WERI-Rb-1 (cell line): ENCODE results near the gene SEMA3D.

Experiments used
- DNase-seq: peaks from one replicate; pipeline ENCODE4 v3.0.0-alpha.2; 2020
- H3K27ac ChIP-seq: fragments of 250-450 bp; sonication (Bioruptor Pico); 2 replicates; pipeline ENCODE4 v1.5.1; 2020; ENCODE audit warnings: mild to moderate bottlenecking, moderate library complexity
- H3K27me3 ChIP-seq: fragments of 250-450 bp; sonication (Bioruptor Pico); 2 replicates; pipeline ENCODE4 v1.5.1; 2021; ENCODE audit warnings: mild to moderate bottlenecking, low read depth, moderate library complexity; ENCODE audit not compliant: insufficient read depth, severe bottlenecking
- H3K36me3 ChIP-seq: fragments of 250-450 bp; sonication (Bioruptor Pico); 2 replicates; pipeline ENCODE4 v1.5.1; 2020; ENCODE audit warnings: mild to moderate bottlenecking, moderate library complexity
- H3K4me3 ChIP-seq: 2 replicates; pipeline ENCODE4 v1.5.1; 2011; ENCODE audit warnings: low read depth, mild to moderate bottlenecking, control low read depth, low read length
- H3K9me3 ChIP-seq: fragments of 250-450 bp; sonication (Bioruptor Pico); 2 replicates; pipeline ENCODE4 v1.5.1; 2021; ENCODE audit warnings: mild to moderate bottlenecking, moderate library complexity; ENCODE audit not compliant: severe bottlenecking
- CTCF ChIP-seq: IDR thresholded peaks from 2 replicates; pipeline ENCODE4 v1.5.1; 2011; ENCODE audit warnings: low read depth, mild to moderate bottlenecking, control low read depth, inconsistent platforms, low read length

The SEMA3D gene

GRCh38 chr7:85201209-85201608, 14.4 kb upstream of the SEMA3D start:
- Histone ChIP-seq H3K9me3 (no peaks in the 10 kb centered on the region), H3K36me3 (no peaks in the 10 kb centered on the region), H3K4me3 (no peak overlapping the region), H3K27me3 (no peaks in the 10 kb centered on the region), H3K27ac (no peak overlapping the region)
- DNase-seq, result no peak
- TF ChIP-seq CTCF, result no peak

- no peaks in the 10 kb centered on the region for H3K9me3 ChIP-seq
- DNase-seq, result no peak
- no peak overlapping the region for H3K4me3 ChIP-seq
- H3K36me3 ChIP-seq, result no peaks in the 10 kb centered on the region
- TF ChIP-seq CTCF, result no peak
- no peaks in the 10 kb centered on the region for H3K27me3 ChIP-seq
- H3K27ac ChIP-seq, result no peak overlapping the region
These were observed 9.8 kb upstream of the SEMA3D start for GRCh38 chr7:85196696-85197095.

- no peak for DNase-seq
These were observed 4.5 kb upstream of the SEMA3D start for GRCh38 chr7:85191383-85191782.

DNA sequence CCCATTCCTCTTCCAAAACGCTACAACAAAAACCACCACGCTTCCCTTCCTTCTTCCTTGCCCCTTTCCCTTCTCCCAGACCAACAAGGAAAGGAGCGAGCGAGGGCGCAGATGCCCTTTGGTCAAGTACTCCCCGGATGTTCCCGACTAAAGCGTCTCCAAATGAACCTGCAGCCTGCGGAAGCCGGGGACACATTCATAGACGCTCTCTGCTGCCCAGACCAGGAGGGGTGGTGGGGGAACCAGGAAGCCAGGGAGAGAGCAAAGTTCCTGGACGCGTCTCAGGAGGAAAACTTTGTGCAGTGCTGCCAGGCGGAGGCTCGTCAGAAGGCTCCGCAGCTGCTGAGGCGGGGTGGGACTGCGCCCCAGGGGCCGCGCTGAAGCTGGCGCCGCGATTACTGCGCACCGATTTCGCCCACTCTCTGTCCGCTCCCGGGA, 754 bp downstream of the SEMA3D start:
- peaks cover 6% of the 10 kb centered on the region for H3K27me3 ChIP-seq
- DNase-seq, result peak; percentile 39
- no peak for TF ChIP-seq CTCF
- H3K4me3 ChIP-seq, result peak overlapping the region; percentile 69
- no peaks in the 10 kb centered on the region for H3K9me3 ChIP-seq
- H3K36me3 ChIP-seq, result no peaks in the 10 kb centered on the region
- H3K27ac ChIP-seq, result no peak overlapping the region

More at GRCh38 chr7:85191383-85191782, 4.5 kb upstream of the SEMA3D start:
- Histone ChIP-seq H3K27me3 (no peaks in the 10 kb centered on the region), H3K9me3 (no peaks in the 10 kb centered on the region), H3K4me3 (no peak overlapping the region), H3K36me3 (no peaks in the 10 kb centered on the region), H3K27ac (no peak overlapping the region)
- TF ChIP-seq CTCF, result no peak

DNA sequence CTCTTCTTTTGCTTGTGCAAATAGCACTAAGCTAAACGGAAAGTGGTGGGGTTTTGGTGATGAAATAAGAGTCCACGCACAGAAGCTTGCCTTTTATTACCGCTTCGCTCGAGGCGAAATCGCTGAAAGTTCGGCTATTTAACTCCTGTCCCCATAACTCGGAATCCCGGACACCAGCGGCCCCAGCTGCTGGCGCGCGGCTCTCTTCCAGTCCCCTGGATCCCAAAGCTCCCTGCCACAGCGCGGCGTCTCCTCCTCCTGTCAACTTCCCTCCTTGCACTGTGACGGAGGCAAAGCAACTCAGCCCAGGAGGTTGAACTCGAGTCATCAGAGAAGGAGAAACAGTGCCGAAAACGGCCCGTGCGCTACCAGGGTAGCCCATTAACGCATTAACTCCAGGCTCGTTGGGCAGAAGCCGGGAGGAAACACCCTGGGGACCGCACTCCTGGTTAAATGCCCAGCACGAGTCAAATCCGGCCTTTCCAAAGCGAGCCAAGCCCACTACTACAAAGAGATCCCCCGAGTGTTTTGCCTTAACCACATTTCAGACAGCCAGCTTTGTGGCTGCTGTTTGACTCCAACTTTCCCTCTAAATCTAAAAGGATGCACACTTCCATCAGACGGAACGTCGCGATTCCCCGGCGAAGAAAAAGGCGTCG, 1.3 kb downstream of the SEMA3D start:
- no peak overlapping the region for H3K27ac ChIP-seq
- H3K4me3 ChIP-seq, result peak overlapping the region; percentile 69
- peak; percentile 51 for DNase-seq
- peaks cover 6% of the 10 kb centered on the region for H3K27me3 ChIP-seq
- H3K9me3 ChIP-seq, result no peaks in the 10 kb centered on the region
- TF ChIP-seq CTCF, result no peak
- H3K36me3 ChIP-seq, result no peaks in the 10 kb centered on the region
